ENCODE data around the gene OR5V1.

DNA sequence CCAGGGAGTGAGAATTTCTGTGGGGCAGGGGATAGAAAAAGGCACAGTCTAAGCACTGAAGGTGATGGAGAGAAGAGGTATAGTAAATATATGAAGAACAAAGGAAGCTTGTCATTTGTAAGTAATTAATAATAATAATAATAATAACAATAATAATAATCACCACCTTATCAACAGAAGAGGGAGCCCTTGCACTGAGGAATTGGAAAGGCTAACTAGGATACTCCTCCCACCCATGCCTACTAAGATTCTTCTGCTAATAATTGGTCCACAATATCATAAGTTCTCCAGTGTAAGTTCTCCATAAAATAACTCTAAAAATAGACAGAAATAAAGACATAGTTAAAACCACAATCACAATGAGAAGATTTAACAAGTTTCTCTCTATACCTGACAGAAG lies 7.3 kb upstream of the OR5V1 start:
- TF ChIP-seq CTCF (IDR thresholded peaks at IDR 0.05) (no peak), POLR2A (IDR thresholded peaks at IDR 0.05) (no peak)
